Globus pallidus (tissue), 1 donor: ENCODE measurements around the gene LUZP2.
"Not testable (repeated sequence)": the region's sequence is repeated elsewhere in the genome, so short reads cannot be mapped to it uniquely, and the experiment has no call there.

ENCODE experiments used
- DNase-seq: peaks from one replicate; pipeline ENCODE4 v3.0.0-alpha.2; 2015; ENCODE audit warnings: low spot score

Gene LUZP2

DNA sequence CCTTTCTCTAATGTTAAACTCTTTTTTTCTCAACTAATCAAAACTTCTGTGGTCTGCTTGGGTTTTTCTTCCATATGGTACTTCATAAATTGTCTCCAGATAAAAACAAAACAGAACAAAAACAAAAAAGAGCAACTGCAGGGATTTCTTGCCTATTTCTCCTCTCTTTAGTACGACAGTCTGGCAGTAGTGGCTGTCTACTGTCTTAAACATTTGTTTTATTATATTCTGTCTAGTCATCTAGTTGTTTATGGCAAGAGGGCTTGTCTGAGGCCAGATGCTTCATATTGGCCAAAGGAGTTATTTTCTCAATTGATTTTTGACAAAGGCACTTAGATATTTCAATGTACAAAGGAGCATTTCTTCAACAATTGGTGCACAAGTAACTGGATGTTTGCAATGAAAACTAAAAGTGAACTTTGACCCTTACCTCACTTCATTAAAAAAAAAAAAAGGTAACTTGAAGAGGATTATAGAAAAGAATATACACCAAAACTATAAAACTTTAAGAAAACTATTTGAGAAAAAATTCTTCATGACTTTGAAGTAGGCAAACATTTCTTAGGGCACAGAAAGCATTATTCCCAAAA is 404.2 kb downstream of the LUZP2 start:
- DNase-seq: no peak

DNA sequence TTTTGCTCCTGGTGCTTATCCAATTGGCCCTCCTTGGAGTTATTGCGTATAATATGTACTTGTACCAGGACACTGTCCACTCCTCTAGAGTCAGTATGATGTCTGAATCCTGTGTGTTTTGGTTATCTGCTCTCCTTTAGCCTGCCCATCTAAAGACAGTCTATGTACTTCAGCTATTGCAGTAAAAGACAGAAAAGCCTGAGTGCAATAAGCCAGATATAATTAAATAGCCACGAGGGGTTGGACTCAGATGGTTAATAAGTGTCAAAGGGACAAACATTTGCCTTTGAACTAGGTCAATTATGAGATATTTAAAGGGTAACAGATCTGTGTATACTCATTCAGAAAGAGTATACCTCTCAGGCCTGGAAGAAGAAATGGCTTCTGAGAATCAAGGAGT is 406.7 kb downstream of the LUZP2 start:
- no peak for DNase-seq

DNA sequence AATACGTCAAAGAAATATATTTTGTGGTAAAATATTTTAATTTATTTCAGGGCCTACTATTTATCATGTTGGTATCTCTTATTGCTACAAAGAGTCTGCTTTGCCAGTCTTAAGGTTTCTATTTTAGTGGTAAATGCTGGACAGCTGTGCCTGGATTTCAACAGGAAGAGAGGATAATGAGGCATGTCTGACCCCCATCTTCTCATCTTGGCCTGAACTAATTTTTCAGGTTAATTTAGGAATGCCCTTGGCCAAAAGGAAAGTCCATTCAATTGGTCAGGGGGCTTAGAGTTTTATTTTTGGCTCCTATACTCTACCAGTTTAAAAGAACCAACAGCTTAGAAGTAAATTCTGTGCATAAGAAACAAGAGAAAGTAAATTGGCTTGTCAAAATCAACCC is 428.2 kb downstream of the LUZP2 start:
- DNase-seq: no peak

DNA sequence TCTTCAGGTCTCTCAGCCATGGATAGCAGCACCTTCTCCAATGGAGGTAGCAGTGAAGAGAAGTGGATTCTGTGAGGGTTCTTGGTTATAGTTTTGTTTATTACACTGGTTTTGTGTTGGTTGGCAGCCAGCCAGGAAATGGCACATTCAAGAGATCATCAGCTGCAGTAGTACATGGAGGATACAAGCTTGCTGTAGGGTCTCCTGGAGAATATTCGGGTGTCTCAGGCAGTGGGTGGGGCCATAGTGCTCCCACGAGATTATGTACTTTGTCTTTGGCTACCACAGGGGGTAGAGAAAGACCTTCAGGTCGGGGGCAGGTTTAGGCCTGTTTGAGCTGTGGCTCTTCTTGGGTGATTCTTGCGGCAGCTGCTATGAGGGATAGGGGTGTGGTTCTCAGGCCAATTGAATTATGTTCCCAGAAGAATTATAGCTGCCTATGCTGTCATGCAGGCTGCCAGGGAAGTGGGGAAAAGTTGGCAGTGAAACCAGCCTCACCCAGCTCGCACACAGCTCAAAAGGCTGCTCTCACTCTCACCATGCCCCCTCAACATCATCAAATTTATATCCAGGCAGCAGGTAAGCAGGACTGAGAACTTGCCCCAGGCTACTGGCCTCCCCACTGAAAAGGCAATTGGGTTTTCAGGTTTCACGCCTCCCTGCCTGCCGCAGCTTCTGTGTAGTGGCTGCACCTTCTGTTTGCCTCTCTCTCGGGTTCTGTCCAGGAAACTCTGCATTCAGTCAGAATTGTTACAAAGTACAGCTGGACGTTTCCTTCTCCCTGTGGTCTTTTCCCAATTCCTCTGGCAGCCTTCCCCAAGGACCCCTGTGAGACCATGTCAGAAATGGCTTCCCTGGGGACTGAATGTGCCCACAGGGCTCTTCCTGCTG is 435.5 kb downstream of the LUZP2 start:
- DNase-seq: no peak

DNA sequence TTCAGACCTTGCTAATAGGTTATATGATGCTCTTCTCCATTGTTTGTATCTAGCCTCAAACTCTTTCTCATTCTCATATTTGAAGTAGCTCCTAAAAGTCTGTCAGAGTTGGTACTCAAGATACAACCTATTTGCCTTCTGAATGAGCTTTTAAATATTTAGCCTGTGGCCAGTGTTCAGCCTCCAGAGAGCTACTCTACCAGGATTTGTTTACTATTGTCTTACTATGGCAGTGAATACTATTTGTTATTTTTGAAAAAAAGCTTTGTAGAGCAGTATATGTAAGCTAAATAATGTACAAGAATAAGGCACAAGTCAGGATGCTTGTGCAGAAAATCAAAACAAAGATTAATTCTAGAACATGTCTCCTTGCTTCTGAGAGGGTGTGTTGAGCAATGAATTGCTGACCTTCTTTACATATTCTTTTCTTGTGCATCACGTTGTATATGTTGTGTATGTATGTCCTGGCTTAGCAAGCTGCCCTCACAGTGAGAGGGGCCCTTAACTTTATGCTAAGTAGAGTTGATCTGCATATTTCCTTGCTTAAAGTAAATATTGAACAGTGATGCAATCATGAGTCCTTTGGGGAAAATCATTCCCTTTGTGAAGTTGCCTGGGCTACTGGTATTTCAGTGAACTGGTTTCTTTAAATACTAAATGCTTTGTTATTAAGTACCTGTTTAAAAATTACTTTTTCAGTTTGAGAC is 438.0 kb downstream of the LUZP2 start:
- DNase-seq: no peak

DNA sequence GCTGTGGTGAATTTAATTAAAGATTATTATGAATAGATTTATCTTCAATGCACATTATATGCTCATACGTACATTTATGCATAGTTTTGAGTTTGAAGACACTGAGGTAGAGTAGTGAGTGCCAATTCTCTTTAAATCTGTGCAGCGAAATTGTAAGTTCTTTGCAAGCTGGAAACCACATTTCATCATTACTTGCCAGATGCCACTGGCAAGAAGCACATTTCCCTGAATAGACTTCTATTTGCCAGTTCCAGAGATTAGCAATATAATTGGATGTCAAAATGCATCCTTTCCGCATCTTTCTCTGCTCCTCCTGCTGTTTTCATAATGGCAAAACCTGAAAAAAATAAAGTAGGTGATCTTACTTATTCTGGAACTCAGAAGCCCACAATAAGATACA is 448.0 kb downstream of the LUZP2 start:
- DNase-seq: no peak

DNA sequence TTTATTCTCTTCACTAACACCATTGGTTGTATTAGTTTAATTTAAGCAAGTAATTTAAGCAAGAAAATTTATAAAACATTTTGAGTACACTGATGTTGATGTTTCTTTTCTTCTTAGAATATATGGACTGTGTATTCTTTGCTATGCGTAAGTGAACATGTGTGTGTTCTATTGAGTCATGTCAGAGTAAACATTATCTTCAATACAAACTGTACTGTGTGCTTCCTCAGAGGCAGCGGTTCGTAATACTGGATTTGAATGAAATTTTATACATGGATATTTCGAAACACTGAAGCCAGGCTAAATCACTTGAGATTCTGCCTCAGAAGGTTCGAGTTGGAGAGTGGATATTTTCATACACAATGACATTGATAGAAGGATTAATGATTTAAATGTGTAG is 452.6 kb downstream of the LUZP2 start:
- no peak for DNase-seq

DNA sequence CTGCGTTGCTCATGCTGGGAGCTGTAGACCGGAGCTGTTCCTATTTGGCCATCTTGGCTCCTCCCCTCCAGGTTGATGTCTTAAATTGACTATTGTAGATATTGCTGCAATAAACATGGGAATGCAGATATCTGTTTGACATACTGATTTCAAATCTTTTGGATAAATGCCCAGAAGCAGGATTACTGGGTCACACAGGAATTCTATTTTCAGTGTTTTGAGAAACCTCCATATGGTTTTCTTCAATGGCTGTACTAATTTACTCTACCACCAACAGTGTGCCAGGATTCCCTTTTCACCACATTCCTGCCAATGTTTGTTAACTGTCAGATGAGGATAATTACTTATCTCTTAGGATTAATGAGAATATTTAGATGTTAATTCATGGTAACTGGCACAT is 467.0 kb downstream of the LUZP2 start:
- DNase-seq: no peak

DNA sequence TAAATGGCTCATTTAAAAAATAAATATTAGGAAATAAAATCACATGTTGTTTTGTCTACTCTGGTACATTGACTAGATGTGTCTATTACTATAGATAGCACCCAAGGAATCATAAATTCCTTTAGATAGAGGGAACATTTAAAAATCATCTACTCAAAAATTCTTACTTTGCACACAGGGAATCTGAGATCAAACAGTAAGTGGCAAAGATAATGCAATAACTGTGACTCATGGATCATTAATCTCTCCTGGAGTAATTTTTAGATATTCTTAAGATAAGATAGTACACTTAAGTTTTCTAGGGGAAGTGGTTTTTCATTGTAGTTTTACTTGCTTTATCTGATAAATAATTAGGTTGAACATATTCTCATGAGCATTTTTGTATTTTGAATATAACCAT is 468.9 kb downstream of the LUZP2 start:
- no peak for DNase-seq

DNA sequence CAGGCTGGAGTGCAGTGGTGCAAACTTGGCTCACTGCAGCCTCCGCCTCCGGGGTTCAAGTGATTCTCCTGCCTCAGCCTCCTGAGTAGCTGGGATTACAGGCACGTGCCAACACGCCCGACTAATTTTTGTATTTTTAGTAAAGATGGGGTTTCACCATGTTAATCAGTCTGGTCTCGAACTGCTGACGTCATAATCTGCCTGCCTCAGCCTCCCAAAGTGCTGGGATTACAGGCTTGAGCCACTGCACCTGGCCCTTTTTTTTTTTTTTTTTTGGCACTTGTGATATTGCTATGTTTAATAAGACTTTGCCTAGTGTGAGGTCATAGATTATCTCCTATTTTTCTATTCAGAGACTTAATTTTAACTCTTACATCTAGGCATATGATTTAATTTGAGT is 497.1 kb downstream of the LUZP2 start:
- not testable (repeated sequence) for DNase-seq

DNA sequence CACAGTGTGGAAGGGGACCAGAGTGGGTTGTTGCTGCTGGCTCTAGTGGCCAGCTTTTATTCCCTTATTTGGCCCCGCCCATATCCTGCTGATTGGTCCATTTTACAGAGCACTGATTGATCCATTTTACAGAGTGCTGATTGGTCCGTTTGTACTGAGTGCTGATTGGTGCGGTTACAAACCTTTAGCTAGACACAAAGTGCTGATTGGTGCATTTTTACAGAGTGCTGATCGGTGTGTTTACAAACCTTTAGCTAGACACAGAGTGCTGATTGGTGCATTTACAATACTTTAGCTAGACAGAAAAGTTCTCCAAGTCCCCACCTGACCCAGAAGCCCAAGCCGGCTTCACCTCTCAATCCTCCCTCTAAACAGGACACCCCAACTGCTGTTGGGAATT is 503.1 kb downstream of the LUZP2 start:
- not testable (repeated sequence) for DNase-seq

DNA sequence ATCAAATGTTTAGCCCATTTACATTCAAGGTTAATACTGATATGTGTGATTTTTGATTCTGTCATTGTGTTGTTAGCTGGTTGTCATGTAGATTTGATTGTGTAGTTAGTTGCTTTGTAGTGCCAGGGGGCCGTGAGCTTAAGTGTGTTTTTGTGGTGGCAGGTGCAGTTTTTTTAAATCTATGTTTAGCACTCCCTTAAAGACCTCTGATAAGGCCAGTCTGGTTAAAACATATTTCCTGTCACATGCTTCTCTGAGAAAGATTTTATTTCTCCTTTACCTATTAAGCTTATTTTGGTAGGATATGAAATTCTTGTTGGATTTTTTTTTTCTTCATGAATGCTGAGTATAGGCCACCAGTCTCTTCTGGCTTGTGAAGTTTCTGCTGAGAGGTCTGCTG is 540.6 kb downstream of the LUZP2 start:
- DNase-seq: no peak

DNA sequence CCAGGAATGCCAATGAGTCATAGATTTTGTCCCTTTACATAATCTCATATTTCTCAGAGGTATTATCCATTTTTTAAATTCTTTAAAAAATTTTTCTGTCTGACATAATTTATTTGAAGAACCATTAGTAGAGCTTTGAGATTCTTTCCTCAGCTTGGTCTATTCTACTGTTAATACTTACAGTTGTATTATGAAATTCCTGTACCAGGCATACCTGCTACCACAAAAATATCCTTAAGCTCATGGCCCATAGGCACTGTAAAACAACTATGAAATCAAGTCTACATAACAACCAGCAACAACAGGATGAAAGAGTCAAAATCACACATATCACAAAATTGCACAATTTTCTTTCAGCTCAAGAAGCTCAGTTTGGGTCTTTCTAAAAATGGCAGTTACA is 541.3 kb downstream of the LUZP2 start:
- no peak for DNase-seq

DNA sequence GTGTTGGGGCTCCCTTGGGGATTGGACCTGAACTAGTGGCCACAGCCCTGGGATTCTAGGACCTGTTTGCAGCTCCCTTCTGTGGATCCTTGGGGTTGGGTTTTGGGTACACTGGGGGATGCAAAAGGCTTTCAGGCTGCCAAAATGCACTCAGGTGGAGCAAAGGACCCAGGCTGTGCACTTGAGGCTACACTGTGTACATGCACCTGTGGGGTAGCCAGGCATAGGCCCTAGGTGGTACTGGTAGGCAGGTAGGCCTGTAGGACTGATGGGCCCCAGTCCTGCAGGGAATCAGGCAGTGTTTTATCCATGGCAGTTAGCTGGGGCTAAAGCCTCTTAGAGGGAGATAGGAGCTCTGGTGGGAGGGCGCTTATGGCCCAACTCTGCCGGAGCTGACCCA is 542.3 kb downstream of the LUZP2 start:
- no peak for DNase-seq

DNA sequence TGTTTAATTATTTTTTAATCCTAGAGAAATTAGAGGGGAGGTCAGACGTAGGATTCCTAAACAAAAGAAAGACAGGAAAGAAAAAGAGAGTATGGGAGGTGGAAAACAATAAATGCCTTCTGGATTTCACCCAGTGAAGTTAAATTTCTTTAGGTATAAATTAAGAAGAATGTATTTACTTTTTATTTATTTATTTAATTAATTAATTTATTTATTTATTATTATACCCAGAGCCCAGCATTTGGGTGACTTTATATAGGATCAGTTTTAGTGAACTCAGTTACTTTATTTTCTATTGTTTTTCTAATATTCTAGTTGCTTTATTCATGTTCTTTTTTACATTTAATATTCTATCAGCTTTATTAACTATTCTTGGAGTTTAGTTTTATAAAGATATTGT is 551.8 kb downstream of the LUZP2 start:
- DNase-seq: no peak

DNA sequence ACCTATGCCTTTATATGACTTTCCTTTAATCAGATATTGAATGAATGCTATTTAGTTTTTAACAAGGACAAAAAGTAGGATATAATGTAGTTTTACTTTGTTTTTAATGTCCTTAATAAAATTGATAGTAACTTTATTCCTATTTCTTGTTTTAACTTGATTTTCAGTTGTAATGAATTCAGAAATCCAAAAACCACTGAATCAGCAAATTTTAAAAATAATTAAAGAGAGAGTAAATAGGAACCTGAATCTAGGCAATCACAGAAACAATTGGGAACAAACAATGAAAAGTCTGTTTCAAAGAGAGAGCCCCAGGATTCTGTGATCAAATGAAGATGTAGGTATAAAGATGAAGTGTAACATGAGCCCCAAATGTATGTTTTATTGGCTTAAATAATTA is 556.0 kb downstream of the LUZP2 start:
- DNase-seq: no peak

DNA sequence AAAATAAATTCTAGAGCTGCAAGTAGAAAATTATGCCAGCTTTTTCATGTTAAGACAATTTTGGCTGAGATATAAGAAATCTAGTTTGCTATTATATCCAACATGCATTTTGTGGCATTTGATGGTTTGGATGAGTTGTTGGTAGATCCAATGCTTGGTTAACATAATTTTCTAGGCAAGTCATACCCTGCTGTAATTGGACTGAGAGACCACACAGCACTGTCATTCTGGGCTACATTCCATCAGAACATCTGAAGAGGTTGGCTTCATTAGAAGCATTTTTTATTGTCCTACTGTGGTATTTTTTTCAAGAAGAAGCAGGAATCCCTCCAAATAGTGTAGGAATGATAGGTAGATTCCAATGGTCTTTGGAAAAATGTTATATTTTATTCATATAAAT is 561.0 kb downstream of the LUZP2 start:
- no peak for DNase-seq

DNA sequence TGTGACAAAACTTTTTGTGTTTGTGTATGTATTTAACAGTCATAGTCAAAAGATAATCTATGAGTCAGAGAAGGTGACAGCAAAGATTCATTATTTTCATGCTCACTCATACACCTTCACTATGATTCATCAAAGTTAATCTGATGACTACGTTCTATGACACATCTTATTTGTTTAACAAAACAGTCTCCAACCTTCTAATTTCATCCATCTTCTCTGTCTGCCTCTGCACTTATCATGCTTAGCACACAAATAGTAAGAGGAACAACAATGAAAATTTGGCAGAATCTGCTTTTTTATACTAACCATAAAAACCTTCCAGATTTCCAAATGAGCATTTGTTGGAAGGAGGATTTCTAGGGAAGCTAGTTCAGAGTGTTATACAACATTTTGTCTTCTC is 568.9 kb downstream of the LUZP2 start:
- DNase-seq: no peak

DNA sequence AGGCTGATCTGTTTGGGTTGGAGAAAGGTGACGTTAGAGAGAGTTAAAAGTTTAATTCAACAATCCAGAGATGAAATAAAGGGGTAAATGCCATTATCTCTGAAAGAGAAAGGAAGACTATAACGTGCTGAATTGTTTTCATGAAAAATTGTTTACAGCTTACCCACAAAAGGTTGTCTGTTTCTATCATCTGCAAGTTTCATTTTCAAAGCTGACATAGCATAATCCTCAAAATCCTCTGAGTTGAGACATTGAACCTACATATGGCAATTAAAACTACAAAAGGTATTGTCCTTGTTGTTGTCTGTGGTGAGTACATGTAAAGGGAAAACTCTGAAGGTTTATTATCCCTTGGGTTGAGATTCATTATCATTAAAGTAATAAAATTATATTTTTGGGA is 569.9 kb downstream of the LUZP2 start:
- DNase-seq: no peak

DNA sequence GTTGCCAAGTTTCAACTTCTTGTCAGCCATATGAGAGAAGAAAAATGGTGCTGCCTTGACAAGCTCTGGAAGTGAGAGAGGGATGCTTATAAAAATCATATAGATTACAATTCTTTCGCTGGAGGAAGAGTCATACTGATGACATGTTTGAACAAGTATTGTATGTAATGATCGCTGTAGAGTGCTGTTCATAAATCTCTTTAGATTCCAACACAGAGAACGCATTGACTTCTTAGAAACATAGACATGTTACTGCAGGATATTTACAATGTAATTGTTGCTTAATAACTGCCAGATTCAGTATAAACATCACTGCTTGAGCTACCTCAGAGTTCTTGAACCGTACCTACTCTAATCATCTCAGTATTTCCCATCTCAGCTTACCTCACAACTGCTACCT is 571.6 kb downstream of the LUZP2 start:
- DNase-seq: no peak

DNA sequence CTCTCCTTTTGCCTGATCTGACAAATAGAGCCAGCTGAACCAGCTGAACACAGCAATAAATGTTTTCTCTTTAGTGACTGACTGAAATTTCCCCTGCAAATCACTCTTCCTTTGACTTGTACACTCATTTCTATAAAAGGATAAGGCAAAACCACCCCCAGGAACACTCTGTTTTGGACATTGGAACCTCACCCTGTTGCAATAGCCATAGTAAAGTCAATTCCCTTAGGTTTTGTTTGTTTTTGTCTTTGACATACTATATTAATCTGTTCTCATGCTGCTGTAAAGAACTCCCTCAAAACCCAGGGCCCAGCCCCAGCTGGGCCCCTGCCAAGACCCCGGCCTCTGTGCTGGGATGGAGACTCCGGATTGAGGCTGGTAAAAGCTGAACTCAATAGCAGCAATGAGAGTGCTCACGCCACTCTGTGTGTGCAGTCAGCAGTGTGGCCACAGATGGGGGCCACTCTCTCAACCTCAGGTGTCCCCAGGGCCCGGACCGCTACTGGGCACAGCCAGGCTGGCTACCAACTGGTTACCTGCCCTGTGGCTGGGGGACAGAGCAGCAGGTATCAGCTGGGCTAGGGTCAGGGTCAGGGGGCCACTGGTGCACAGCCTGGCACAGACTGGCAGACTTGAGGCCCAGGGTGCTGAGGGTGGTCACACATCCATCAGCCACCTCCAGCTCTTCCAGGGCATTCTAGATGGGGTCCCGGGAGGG is 597.4 kb downstream of the LUZP2 start:
- no peak for DNase-seq

DNA sequence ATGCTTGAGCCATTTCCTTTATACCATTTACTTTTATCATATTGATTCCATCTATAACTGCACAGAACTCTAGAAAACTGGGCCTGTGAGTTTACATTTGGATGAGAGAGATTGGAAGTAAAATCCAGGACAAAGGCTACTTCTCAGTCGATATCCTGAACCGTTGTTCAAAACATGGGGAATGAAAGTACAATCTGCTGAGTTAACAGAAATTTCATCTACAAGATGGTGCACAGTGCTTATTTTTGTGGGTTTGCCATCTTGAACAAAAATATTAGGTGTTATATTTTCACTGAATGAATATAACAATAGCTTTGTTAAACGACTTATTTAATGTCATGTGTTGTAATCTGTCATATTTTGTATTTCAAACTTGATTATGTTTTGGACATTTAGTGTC is 622.6 kb downstream of the LUZP2 start:
- no peak for DNase-seq
